GM12873 (cell line): ENCODE data around the gene TCEANC.
A peak's percentile ranks its signal among the peaks of the same experiment; 100 is the strongest.

ENCODE experiments used
- CTCF ChIP-seq: IDR thresholded peaks from 2 replicates; pipeline ENCODE4 v1.5.1; 2012; ENCODE audit warnings: low read depth, mild to moderate bottlenecking, moderate library complexity, low read length, control low read depth; ENCODE audit not compliant: insufficient read depth; ENCODE audit errors: missing control alignments

TCEANC gene

GRCh38 chrX:13688958-13689740 lies 36.2 kb downstream of the TCEANC start, which contains the start of gene RAB9A:
Gene RAB9A (plus strand): TSS chrX:13689128. CDS start chrX:13708747, 19,619 bp downstream.
- no peak for TF ChIP-seq CTCF

GRCh38 chrX:13689741-13690211 lies 36.8 kb downstream of the TCEANC start:
- no peak for TF ChIP-seq CTCF

GRCh38 chrX:13690836-13691235 lies 37.9 kb downstream of the TCEANC start:
- peak; percentile 46 for TF ChIP-seq CTCF

- TF ChIP-seq CTCF = no peak
Measured at GRCh38 chrX:13691841-13692371, 39.0 kb downstream of the TCEANC start.

- TF ChIP-seq CTCF = no peak
Measured at GRCh38 chrX:13692771-13693231, 39.9 kb downstream of the TCEANC start.

GRCh38 chrX:13693341-13693961 lies 40.5 kb downstream of the TCEANC start:
- no peak for TF ChIP-seq CTCF

- TF ChIP-seq CTCF = no peak
Measured at GRCh38 chrX:13694359-13694758, 41.4 kb downstream of the TCEANC start.
